Myocyte (in vitro differentiated cells): ENCODE data around the gene GLG1. TPM values are rescaled to one million over a fixed set of nuclear protein-coding genes. Genes with fewer than 3 reads are reported as not detected.
"Not testable (repeated sequence)": the region's sequence is repeated elsewhere in the genome, so short reads cannot be mapped to it uniquely, and the experiment has no call there.

ENCODE experiments used
- DNase-seq: peaks from one replicate; pipeline ENCODE4 v3.0.0-alpha.2; 2012; ENCODE audit warnings: low read depth
- total RNA-seq: library from RNA; depleted of rRNA; stranded (reverse); fragments of >200 nt; gene quantifications from 2 replicates; pipeline ENCODE4 v1.2.3, GENCODE V29; 2014

GLG1 gene
- total RNA-seq, 1 donor from 2014 or later = 105 TPM

DNA sequence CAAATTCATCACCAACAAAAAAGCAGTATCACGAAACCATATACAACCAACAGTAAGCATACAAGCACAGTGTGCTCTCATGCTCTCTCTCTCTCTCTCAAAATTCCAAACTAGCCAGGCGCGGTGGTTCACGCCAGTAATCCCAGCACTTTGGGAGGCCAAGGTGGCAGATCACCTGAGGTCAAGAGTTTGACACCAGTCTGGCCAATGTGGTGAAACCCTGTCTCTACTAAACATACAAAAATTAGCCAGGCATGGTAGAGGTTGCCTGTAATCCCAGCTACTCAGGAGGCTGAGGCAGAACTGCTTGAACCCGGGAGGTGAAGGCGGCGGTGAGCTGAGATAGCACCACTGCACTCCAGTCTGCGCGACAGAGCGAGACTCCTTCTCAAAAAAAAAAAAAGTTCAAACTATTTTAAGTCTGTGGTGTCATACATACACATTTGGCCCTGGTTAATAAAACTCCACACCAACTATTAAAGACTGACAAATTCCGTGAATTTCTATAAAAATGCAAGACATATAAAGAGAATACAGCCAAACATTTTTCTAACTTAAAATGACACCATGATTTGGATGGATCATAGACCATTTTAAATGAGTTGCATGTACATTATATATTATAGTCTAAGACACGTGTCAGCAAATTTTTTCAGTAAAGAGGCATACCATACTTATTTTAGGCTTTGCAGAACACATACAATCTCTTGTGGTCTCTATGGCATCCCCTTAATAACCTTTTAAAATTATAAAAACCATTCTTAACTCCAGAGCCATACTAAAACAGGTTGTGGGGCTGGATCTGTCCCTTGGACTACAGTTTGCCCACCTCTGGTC lies 30.9 kb downstream of the GLG1 start:
- DNase-seq = no peak

DNA sequence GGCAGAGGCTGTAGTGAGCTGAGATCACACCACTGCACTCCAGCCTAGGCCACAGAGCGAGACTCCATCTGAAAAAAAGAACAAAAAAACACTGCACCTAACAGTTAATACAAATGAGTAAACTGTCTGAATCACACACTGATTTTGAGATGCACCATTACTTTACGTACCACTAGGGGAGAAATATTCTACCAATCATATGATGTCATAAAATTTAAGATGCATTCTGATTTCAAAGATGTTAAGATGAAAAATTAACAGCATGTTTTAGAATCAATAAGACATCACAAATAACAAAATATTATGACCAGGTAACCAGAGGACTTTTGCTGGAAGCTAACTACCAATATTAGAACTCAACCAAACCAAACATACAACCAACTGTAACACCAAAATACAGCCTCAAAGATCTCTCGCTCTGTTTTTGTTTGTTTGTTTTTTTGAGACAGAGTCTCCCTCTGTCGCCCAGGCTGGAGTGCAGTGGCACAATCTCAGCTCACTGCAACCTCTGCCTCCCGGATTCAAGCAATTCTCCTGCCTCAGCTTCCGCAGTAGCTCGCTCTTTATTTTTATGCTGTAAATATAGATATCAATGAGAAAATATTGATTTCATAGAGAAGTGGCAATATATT lies 31.6 kb downstream of the GLG1 start:
- no peak for DNase-seq

DNA sequence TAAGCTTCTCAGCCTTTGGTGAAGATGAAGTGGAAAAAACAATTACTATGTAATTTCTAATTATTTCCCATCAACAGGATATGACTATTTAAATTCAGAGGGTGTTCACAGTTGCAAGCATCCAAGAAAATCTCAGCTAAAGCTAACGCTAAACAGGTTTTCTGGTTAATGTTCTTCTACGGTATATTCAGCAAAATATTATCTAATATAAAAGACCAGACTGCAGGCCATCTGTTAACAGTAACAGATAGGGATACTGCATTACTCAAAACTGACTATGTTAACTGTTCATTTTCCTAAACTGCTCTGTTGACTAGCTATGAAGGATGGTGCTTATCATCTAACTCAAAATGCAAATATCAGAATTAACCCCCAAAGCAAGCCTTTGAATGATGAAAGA lies 32.8 kb downstream of the GLG1 start:
- DNase-seq = no peak

DNA sequence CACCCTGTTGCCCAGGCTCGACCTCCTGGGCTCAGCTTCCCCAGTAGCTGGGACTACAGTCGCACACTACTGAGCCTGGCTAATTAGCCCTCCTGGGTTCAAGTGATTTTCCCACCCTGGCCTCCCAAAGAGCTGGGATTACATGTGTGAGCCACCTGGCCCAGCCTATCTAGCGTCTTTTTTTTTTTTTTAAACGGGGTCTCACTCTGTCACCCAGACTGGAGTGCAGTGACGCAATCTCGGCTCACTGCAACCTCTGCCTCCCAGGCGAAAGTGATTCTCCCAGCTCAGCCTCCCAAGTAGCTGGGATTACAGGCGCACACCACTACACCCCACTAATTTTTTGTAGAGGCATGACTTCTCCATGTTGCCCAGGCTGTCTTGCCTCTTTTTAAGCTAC lies 33.3 kb downstream of the GLG1 start:
- no peak for DNase-seq

DNA sequence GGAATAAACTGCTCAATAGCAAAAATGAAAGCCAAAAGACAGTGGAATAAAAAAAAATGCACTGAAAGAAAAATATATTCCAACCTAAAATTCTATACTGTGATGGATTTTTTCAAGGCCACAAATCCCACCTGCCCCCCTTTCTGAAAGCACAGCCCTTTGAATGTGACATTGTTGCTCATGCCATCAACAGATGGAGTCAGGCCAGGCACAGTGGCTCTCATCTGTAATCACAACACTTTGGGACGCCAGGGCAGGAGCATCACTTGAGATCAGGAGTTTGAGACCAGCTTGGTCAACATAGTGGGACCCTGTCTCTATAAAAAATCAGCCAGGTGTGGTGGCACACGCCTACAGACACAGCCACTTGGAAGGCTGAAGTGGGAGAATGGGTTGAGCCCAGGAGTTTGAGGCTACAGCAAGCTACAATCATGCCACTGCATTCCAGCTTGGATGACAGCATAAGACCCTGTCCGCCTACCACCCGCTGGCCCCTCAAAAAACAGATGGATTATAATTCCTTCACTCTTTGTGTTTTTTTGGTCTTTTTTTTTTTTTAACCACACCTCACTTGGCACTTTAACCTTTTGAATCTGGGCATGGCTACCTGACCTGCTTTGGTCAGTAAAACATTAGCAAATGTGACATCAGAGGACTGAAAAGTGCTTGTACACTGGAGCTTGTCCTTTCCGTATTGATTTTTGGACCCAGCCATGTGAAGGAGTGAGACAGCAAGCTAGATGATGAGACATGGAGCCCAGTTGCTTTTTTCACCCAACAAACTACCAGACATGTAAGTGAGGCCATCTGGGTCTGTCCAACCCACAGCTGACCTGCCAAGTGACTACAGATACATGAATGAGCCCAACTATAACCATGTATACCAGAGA lies 36.3 kb downstream of the GLG1 start:
- no peak for DNase-seq

DNA sequence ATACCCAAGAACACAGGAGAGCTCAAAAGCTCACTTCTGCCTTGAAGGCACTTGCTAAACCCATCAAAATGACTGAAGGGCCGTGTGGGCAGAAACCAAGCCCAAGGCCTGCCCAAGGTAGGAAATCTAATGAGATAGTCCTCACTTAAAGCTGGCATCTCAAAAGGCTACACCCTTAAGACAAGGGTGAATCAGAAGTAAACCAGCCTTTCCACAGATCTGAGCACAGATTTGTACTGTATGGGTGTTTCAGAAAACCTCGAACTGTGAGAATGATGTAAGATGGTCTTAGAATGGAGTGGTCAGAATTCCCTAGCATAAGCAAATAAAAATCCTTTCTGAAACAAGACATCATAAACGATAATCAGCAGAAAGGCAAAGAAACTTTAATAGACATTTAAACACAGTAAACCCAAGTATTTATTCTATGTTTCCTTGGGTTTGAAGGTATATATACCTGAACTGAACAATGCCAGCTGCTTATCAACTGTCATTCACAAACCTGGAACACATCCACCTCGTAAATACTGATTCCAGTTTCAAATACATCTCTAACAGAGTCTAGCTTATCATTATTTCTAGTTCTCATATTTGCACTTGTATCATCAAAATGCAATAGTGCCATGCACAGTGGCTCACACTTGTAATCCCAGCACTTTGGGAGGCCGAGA lies 37.8 kb downstream of the GLG1 start:
- no peak for DNase-seq

DNA sequence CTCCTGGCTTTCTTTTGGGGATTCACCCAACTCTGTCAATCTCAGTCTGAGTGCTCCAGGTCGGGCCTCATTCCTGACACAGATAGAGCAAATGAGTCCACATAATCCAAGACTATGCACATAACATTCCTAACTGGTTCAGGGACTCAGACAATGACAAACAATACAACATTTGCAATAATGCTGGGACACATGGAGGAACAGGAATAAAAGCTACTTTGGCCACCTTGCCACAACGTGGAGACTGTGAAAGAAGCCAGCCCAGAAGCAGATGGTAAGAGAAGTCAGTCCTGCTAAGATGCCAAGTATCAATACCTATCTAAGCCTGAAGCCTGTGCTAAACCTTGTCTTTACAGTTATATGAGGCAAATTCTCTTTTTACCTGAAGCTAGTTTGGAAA lies 39.0 kb downstream of the GLG1 start:
- no peak for DNase-seq

DNA sequence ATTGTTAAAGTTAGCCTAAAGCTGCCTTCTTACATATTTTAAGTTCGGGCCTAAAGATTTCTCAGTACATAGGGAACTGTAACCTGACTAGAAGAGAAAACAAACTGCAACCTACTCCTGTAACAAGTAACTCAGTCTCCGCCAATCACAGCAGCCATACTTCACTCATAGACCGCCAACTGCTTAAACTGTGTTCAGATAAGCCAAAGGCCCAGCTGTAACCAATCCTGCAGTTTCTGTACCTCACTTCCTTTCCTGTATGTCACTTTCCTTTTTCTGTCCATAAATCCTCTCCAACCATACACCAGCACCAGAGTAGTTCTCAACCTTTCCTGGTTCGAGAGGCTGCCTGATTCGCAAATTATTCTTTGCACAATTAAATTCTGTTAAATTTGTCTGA lies 41.5 kb downstream of the GLG1 start:
- DNase-seq = no peak

DNA sequence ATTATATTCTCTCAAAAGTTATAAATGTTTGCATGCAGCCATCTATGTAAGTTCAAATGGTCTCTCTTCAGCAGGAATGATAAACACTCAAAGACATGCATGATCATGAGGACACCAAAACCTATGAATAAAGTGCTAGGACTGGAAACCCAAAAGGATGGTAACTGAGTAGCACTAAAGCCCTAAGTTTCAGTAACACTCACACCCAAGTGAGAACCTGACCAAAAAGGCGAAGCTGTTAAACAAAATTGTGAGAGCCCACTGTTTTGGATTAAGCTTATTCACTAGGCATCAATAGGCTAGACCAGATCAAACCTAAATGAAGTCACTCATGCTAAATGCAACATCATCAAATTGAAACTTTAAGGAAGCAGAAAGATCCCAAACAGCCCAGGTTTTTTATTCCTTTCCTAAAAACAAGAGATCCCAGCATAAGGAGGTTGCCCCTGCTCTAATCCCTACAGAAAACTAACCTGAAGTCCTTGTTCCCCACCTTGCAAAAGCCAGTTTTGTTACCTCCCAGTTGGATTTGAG lies 42.4 kb downstream of the GLG1 start:
- no peak for DNase-seq

DNA sequence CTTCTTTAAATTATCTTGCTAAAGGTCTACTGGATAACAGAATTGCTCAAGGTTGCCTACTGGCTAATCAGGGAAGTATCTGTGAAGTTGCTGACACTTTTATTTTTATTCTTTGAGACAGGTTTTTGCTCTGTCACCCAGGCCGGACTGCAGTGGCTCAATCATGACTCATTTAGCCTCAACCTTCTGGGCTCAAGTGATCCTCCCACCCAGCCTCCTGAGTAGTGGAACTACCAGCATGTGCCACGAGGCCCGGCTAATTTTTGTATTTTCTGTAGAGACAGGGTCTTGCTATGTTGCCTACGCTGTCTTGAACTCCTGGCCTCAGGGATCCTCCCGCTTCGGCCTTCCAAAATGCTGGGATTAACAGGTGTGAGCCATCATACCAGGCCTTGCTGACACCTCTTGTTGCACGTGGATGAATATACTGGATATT lies 43.1 kb downstream of the GLG1 start:
- DNase-seq = peak; percentile 54

DNA sequence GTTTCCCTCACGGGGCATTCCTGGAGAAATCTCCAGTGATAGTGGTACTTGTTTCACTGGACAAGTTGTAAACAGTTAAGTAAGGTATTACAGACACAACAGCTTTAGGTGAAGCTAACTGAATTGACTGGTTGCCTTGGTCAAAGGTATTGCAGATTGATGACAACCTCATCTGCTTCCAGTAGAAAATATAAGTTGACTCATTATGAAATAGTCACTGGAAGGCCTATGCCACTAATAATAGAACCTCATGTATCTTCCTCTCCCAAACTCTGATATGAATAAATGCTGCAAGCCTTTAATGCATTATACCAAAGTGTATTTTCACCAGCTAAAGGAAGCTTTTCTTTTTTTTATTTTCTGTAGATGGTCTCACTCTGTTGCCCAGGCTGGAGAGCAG lies 44.8 kb downstream of the GLG1 start:
- no peak for DNase-seq

DNA sequence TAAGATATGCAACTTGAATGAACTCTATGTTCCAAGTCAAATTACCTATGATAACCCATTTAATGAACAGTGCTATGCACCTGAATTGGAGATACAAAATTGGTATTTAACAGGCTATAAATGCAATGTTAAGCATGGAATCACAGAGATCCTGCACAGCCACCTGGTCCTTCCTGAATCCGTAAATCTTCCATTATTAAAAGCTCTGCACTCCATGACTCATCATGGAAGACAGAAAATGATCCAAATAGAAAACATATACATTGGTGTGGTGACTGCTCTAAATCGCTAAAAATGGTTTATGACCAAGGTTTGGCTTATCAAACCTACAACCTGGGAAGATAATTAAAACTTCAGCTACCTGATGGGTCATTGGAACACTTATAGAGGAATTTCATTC lies 45.3 kb downstream of the GLG1 start:
- no peak for DNase-seq

DNA sequence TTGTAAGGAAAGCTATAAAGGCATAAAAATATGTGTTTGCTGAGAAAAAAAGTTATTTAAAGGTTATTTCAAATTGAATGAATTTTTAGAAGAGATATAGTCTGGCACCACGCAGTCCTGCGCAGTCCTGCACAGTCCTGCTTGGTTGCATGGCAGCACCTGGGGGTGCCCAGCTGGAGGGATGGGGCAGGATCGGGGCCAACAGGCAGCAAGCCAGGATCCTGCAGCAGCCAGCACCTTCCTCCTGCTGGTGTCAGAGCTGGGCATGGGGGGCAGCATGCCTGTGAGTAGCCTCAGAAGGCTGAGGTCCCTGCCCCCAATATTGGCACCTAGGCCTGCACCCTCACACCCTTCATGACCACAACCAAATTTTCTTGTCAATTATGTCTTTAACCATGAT lies 46.0 kb downstream of the GLG1 start:
- DNase-seq = no peak

DNA sequence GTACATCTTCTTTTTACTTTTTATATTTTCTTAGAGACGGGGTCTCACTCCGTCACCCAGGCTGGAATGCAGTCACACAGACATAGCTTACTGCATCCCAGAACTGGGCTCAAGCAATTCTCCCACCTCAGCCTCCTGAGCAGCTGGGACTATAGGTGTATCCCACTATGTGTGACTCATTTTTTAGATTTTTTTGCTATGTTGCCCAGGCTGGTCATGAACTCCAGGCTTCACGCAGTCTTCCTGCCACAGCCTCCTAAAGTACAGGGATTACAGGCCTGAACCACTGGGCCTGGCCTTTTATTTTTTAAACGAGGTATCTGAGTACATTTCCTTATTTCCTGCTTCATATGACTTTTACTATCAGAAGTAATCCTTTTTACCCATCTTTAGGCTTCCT lies 48.0 kb downstream of the GLG1 start:
- DNase-seq = no peak

DNA sequence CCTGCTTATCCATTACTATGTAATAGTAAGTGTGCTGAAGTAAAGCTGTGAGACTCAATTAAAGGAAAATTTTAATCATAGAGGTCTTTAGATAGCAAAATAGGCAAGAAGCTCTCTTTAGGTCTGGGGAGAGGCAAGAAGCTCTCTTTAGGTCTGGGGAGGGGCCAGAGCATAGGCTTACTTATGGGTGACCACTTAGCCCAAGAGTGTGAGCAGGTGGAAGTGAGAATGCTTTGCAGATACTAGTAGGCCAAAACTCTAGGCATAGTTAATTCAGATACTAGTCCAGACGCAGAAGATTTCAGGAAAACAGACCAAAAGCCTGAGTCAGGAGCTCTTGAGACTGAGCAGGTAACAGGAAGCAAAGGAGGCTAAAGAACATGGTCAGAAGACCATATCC lies 49.6 kb downstream of the GLG1 start:
- DNase-seq = no peak

DNA sequence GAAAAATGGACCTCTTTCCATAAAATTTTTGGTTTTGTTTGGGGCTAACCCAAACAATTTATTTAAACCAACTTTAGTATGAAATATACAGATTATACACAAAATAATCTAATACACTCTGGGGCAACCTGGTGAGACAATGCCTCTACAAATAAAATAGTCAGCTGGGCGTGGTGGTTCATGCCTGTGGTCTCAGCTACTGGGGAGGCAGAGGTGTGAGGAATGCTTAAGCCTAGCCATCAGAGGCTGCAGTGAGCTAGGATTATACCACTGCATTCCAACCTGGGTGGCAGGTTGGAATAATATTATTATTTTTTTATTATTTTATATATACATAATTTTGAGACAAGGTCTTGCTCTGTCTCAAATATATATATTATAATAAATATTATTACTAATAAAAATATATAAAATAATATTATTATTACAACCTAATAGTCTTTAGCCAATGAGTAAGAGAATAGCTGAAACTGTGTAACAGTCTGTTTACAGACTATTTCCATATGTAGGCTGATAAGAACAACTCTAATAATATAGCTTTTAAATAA lies 50.5 kb downstream of the GLG1 start:
- DNase-seq = peak; percentile 80

DNA sequence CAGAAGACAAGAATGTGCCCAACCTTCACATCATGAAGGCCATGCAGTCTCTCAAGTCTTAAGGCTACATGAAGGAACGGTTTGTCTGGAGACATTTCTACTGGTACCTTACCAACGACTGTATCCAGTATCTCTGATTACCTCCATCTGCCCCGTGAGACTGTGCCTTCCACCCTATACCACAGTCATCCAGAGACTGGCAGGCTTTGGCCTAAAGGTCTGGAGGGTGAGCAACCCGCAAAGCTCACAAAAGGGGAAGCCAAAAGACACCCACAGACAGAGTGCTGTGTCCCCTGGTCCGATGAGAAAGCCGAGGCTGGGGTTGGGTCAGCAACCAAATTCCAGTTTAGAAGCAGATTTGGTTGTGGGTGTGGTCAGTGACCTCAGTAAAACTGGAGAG lies 54.6 kb downstream of the GLG1 start:
- not testable (repeated sequence) for DNase-seq

DNA sequence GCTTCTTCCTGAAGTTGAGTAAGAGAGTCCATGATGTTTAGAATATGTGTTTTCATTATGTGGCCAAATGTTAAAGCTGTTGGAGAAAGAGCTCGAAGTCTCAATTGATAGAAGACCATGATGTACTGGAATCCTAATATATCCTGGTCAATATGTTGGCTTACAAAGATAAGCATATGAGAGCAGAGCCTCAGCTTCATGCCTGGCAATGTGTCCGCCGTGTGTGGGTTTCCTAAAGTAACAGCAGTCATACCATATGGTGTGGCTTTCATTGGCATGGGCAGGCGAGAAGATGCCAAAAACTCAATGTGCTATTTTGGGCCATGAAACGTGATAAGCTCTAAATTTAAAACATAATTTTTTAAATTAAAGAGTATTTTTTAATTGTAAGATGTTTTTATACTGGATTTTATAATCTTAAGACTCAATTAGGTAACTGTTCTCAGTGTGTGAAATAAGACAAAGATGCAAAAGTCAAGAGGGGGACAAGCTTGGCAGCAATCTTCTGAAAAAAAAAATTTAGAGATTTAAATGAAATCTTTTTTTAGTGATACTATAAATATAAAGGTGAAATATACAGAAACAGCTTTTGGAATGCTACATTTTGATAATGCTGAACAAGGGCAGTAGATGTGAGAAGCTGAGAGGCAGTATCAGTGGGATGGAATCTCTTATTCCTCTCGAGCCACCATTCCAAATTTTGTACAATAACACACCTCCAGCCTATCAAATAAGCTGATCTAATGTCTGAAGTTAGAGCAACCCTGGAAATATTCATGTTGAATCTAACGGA lies 56.5 kb downstream of the GLG1 start:
- not testable (repeated sequence) for DNase-seq

DNA sequence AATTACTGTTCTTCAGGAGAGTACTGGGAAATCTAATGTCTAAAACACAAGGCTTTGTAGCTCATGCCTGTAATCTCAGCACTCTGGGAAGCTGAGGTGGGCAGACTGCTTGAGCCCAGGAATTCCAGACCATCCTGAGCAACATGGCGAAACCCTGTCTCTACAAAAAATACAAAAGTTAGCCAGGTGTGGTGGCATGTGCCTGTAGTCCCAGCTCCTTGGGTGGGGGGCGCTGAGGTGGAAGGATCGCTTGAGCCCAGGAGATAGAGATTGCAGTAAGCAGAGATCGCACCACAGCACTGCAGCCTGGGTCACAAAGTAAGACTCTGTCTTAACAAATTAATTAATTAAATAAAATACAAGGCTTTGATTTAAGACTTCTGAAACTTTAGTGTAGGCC lies 60.8 kb downstream of the GLG1 start:
- DNase-seq = not testable (repeated sequence)
